GM21825 (cell line): Measurements from ENCODE around the gene FCER2.
"Not testable (repeated sequence)": the region's sequence is repeated elsewhere in the genome, so short reads cannot be mapped to it uniquely, and the experiment has no call there.

ENCODE experiments used
- ATAC-seq: cut with Tn5 transposase; IDR thresholded peaks from one replicate; pipeline ENCODE4 v1.9.1; 2021; ENCODE audit warnings: mild to moderate bottlenecking, moderate library complexity; ENCODE audit not compliant: unreplicated experiment

Gene FCER2

GRCh38 chr19:7654401-7654800 lies 47.5 kb downstream of the FCER2 start:
- no peak for ATAC-seq

- ATAC-seq = no peak
Measured at GRCh38 chr19:7652061-7652641, 49.8 kb downstream of the FCER2 start.

DNA sequence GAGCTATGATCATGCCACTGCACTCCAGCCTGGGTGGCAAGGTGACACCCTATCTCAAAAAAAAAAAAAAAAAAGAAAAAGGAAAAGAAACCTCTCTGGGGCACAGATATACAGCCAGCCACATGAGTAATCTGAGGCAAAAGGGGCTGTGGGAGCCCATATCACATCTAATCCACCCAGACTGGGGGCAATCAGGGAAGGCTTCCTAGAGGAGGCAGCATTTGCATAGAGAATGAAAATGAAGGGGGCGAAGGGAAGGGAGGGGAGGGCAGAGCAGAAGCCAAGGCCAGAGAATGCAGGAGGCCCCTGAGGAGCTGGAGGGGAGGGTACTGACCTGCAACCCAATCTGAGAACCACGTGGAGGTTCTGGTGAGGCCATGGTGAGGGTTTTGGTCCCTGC lies 51.8 kb downstream of the FCER2 start:
- ATAC-seq = no peak

DNA sequence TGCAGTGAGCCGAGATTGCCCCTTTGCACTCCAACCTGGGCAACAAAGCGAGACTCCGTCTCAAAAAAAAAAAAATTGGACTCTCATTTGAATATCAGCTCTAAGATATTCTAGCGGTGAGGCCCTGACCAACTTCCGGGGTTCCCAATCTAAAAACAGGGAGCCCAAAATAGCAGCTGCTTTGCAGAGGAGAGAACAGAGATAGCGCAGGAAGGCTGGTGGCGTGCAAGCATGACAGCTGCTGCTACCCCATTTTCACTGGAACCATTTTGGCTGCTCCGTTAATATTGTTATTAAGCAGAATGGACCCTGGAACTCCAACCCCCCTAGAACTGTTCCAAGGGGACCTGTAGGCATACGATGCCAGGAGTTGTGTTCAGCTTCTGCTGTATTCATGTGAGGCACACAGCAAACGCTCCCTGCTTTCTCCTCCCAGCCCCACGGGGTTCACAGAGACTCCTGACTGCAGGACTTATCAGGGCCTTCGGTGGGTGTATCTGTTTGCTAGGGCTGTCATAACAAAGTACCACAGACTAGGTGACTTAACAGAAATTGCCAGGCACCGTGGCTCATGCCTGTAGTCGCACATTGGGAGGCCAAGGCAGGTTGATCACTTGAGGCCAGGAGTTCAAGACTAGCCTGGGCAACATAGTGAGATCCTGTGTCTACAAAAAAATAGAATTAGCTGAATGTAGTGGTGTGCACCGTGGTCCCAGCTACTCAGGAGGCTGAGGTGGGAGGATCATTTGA lies 53.5 kb downstream of the FCER2 start:
- no peak for ATAC-seq

DNA sequence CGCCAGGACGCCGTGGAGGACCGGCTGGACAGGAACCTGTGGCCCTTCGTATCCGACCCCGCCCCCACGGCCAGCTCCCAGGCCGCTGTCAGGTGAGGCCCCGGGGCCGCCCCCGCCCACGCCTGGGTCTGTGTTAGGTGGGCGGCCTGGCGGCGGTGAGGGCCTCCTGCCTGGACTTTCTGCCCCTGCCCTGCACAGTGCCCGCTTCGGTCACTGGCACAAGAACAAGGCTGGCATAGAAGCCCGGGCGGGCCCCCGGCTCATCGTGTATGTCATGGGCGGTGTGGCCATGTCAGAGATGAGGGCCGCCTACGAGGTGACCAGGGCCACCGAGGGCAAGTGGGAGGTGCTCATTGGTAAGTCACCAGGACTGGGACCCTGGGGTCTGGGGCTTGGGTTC lies 54.8 kb downstream of the FCER2 start:
- ATAC-seq = no peak

DNA sequence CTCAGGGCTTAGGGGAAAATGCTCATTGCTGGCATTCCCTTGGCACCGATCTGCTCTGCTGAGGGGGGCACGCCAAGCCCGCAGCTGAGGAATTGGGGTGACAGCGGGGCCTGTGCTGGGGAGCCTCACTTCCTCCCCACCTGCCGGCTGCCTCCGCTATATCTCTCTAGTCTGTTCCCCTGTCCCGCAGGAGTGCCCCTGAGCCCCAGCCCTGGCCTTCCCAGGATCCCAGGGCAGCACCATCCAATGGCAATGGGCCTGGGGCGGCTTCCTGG lies 55.6 kb downstream of the FCER2 start:
- no peak for ATAC-seq

- no peak for ATAC-seq
Measured at GRCh38 chr19:7645656-7646425, 56.1 kb downstream of the FCER2 start.

DNA sequence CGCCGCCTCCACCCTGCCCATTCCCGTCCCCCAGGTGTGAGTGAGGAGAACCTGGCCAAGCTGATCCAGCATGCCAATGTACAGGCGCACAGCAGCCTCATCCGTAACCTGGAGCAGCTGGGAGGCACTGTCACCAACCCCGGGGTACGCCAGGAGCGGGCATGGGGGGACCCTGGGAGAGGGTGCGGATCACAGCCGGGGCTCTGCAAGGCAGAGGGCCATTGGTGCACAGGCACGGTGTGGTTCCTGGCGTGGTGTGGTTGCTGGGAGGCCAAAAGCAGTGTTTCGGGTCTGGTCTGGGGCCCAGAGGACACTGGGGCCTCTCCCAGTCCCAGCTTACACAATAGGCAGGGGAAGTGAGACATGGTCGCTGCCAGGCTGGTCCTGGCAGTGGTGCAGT lies 56.8 kb downstream of the FCER2 start:
- ATAC-seq = no peak

GRCh38 chr19:7644550-7644877 lies 57.4 kb downstream of the FCER2 start:
- no peak for ATAC-seq

GRCh38 chr19:7643629-7644549 lies 58.0 kb downstream of the FCER2 start:
- not testable (repeated sequence) for ATAC-seq

DNA sequence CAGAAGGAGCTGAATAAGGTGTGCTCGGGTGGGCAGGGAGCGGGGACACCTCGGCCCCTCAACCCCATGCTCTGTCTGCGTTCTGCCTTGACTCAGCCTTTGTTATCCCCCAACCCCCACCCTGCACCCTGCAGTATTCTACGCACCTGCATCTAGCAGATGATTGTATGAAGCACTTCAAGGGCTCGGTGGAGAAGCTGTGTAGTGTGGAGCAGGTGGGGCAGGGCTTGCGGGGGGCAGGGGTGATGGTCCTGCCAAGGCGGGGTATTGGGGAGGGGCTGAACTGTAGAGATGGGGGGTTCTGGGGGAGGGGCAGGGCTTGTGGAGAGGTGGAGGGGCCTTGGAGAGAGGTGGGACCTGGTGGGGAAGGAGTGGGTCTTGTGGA lies 58.9 kb downstream of the FCER2 start:
- ATAC-seq = no peak

DNA sequence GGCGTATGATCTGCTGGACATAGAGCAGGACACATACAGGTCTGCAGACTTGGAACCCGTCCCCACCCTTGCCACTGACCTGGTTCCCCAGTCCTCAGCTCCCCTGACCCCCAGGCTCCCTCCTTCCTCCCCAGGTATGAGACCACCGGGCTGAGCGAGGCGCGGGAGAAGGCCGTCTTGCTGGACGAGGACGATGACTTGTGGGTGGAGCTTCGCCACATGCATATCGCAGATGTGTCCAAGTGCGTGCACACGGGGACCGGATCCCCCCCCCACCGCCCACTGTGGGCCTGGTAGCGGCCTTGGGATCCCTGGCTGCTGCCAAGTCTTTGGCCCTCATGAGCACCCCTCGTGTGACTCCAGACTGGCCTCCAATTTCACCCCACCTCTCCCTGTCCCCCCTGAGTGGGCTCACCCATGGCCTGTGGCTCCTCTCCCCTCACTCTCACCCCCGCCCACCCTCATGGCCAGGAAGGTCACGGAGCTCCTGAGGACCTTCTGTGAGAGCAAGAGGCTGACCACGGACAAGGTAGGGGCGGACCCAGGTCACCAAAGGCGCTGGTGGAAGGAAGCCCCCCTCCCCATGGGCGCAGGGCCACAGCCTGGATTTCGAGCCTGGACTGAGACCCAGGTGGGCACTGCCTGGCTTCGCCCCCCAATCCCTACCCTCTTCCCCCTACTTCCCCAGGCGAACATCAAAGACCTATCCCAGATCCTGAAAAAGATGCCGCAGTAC lies 59.5 kb downstream of the FCER2 start:
- no peak for ATAC-seq

DNA sequence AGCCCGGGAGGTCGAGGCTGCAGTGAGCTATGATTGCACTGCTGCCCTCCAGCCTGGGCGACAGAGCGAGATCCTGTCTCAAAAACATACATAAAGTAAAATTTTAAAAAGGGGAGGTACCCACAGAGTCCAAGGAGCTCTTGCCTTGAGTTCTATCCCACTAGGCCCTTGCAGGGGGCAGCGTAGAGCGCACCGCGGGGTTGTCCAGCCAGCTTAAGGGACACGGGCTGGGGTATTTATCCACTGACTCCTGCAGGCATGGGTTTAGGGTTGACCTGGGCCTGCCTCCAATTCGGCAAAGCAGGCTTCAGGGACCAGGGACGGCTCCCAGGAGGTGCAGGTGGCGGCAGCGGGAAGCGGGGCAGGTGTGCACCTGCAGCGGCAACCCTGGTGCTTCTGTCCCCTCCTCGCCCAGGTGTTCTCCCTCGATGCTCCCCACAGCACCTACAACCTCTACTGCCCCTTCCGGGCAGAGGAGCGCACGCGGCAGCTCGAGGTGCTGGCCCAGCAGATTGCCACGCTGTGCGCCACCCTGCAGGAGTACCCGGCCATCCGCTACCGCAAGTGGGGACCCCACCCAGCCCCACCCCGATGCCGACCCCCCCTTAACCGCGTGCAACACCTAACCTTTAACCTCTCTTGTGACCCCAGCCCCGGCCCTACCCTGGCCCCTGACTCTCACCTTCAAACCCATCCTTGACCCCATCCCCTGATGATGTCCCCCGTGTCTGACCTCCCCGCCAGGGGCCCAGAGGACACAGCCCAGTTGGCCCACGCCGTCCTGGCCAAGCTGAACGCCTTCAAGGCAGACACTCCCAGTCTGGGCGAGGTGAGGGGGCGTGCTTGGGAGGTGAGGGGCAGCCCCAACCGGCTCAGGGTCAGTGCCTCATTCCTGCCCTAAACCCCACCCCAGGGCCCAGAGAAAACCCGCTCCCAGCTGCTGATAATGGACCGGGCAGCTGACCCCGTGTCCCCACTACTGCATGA lies 60.3 kb downstream of the FCER2 start:
- ATAC-seq = no peak

GRCh38 chr19:7640803-7641202 lies 61.1 kb downstream of the FCER2 start:
- no peak for ATAC-seq

DNA sequence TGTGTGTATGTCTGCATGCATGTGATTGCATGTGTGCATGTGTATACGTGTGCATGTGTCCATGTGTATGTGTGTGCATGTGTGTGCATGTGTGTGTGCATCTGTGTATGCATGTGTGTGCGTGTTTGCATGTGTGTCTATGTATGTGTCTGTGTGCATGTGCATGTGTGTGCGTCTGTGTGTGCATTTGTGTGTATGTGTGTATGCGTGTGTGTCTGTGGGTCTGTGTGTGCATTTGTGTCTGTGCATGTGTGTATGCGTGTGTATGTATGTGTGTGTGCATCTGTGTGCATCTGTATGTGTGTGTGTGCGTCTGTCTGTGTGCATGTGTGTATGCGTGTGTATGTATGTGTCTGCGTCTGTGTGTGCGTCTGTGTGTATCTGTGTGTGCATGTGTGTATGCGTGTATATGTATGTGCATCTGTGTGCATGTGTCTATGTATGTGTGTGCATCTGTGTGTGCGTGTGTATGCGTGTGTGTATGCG lies 62.0 kb downstream of the FCER2 start:
- no peak for ATAC-seq

GRCh38 chr19:7638802-7639465 lies 63.0 kb downstream of the FCER2 start:
- ATAC-seq = no peak
